GM10266 (cell line): ENCODE results near the gene KSR2.
A peak's percentile ranks its signal among the peaks of the same experiment; 100 is the strongest.
"Not testable (repeated sequence)": the region's sequence is repeated elsewhere in the genome, so short reads cannot be mapped to it uniquely, and the experiment has no call there.

Experiments used
- DNase-seq: peaks from one replicate; pipeline ENCODE4 v3.0.0; 2012; ENCODE audit errors: extremely low spot score
- CTCF ChIP-seq: IDR thresholded peaks from 2 replicates; pipeline ENCODE4 v1.5.1; 2012; ENCODE audit warnings: mild to moderate bottlenecking, low read depth; ENCODE audit not compliant: control insufficient read depth, insufficient read depth; ENCODE audit errors: missing control alignments

Gene KSR2

GRCh38 chr12:117904051-117904450 lies 64.7 kb downstream of the KSR2 start:
- TF ChIP-seq CTCF, result no peak
- no peak for DNase-seq

DNA sequence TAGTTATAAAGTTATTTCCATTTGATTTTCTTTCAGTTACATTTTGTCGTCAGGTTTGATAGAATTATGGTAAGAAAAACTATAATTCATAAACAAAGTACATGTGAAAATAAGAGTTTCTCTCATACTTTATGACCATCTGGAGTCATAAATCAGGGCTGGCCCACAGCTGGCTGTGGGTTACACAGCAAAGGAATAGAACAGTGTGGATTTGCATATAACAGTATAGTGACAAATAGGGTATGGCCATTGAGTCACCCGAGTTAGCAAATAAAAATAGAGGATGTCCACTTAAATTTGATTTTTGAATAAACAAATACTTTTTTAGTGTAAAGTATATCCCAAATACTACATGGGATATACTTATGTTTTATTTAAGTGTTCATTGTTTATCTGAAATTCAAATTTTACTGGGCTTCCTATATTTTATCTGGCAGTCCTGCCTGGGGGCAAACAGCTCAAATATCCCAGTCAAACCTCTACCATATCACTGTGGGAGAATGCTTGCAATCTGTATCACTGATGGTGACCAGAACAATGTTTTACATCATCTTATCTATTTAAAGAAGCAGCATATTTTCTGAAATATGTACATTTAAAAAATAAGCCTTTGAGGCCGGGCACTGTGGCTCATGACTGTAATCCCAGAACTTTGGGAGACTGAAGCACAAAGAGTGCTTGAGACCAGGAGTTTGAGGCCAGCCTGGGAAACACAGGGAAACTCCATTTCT lies 65.5 kb downstream of the KSR2 start:
- TF ChIP-seq CTCF, result no peak
- no peak for DNase-seq

DNA sequence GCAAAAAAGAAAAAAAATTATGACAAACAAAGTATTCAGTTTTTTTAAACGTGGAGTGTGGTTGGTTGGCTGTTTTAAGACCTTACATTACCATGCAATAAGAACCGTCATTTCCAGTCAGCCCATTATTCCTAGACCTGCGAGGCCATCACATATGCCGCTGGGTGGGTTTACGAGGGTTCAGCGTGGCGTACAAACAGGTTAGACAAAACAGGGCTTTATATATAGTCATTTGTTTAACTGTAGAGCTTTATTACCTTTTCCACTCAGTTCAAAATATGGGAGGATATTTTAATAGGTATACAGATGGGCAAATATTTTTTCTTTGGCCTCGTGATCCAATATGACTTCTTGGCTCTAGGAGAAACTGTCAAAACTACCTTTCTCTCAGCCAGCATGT lies 67.2 kb downstream of the KSR2 start:
- DNase-seq, result no peak
- no peak for TF ChIP-seq CTCF

DNA sequence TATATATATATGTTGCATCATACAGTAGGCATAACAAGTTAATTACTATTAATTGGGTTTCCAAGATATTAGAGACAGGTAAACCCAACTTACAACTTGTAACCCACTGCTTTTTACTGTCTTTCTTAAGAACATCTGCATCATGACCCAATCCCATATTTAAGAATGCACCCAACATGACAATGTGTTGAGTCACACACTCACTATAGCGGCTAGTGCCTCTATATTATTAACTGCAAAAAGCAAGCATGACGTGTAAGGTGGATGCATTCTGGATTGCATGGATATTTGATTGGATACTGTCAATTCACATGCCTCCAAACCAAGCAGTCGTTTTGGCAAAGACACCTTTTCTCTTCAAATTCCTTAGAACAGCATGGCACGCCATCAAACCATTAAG lies 68.2 kb downstream of the KSR2 start:
- TF ChIP-seq CTCF, result no peak
- DNase-seq, result no peak

- TF ChIP-seq CTCF, result no peak
- peak; percentile 35 for DNase-seq
Observed at GRCh38 chr12:117897372-117898161, 71.2 kb downstream of the KSR2 start.

GRCh38 chr12:117896009-117896408 lies 72.8 kb downstream of the KSR2 start:
- TF ChIP-seq CTCF, result no peak
- DNase-seq, result no peak

- no peak for DNase-seq
- TF ChIP-seq CTCF, result no peak
Observed at GRCh38 chr12:117892441-117892840, 76.3 kb downstream of the KSR2 start.

DNA sequence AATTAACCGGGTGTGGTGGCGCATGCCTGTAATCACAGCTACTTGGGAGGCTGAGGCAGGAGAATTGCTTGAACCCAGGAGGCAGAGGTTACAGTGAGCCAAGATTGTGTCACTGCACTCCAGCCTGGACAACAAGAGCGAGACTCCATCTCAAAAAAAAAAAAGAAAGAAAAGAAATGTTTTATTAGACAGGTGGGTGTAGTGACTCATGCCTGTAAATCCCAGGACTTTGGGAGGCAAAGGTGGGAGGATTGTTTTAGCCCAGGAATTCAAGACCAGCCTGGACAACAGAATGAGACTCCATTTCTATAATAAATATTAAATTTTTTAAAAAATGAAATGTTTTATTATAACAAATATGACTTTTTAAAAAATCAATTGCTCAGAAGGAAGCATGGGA lies 77.5 kb downstream of the KSR2 start:
- not testable (repeated sequence) for DNase-seq
